ENCODE results near the gene TMEM225B.

TMEM225B gene

DNA sequence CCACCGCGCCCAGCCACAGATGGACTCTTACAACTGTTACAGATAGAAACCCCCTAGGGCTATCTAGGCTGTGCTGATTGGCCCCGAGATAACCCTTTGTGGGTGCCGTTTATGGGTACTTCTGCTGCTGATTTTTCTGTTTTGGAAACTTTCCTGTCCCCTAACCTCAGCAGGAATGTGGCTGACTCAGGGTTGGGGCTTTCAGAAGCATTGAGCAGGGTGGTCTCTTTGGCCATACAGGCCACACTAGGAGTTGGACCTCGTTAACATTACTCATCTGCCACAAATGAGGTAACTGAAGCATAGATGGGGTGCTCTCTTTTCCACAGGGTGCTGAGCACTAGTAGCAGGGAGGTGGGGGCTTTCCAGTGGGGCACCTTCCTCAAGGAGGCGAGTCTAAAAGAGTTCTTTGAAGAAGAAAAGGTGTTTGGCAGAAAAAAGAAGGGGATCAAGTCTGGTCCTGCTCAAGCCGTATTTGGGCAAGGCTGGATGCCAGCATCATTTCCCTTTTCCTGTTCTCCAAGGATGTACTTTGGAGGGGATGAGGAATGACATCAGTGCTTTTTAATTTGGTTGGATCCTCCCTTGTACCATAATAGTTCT, 25.1 kb downstream of the TMEM225B start:
- TF ChIP-seq, protein P1, sequence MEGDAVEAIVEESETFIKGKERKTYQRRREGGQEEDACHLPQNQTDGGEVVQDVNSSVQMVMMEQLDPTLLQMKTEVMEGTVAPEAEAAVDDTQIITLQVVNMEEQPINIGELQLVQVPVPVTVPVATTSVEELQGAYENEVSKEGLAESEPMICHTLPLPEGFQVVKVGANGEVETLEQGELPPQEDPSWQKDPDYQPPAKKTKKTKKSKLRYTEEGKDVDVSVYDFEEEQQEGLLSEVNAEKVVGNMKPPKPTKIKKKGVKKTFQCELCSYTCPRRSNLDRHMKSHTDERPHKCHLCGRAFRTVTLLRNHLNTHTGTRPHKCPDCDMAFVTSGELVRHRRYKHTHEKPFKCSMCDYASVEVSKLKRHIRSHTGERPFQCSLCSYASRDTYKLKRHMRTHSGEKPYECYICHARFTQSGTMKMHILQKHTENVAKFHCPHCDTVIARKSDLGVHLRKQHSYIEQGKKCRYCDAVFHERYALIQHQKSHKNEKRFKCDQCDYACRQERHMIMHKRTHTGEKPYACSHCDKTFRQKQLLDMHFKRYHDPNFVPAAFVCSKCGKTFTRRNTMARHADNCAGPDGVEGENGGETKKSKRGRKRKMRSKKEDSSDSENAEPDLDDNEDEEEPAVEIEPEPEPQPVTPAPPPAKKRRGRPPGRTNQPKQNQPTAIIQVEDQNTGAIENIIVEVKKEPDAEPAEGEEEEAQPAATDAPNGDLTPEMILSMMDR (IDR thresholded peaks at IDR 0.05; ENCODE audit: insufficient read depth, low read depth, low read length, missing control alignments) = no peak
- DNase-seq (ENCODE audit: low read depth) = no peak
- no peak overlapping the region for H3K4me3 ChIP-seq (ENCODE audit: low read depth, low read length)

DNA sequence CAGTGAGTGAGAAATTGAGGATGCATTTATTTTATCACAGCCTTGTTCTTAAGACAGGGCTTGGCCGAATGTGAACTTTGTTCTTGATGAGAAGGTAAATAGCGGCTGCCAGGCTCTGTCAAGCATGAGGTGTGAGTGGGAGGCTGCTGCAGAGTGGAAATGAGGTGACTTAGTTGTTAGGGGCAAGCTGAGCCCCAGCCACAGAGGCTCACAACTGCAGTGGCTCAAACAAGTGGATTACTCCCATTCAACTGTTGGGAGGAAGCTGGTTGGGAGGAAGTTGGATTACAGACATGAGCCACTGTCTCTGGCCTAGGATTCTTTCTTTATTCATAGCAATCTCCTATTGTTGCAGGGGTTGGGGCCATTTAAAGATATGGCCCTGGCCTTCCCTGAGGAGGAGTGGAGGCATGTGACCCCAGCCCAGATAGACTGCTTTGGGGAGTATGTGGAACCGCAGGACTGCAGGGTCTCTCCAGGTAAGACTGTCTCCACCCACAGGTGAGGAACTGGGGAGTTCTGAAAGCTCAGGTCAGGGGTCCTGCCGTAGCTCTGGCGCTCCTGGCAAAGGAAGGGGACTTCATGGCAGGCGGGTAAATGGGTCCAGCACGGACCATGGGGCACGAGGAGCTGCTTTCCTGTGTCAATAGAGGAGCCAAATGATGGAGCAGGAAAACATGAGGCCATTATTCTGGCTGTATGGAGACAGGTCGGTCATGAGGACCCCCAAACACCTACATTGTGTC, 25.8 kb downstream of the TMEM225B start:
- H3K4me3 ChIP-seq (ENCODE audit: low read depth, low read length) = no peak overlapping the region
- TF ChIP-seq, protein P1 (IDR thresholded peaks at IDR 0.05; ENCODE audit: insufficient read depth, low read depth, low read length, missing control alignments) = no peak
- no peak for DNase-seq (ENCODE audit: low read depth)

GRCh38 chr7:99624484-99624883, 26.4 kb downstream of the TMEM225B start:
- no peak overlapping the region for H3K4me3 ChIP-seq (ENCODE audit: low read depth, low read length)
- no peak for DNase-seq (ENCODE audit: low read depth)
- TF ChIP-seq, protein P1 (IDR thresholded peaks at IDR 0.05; ENCODE audit: insufficient read depth, low read depth, low read length, missing control alignments) = no peak

DNA sequence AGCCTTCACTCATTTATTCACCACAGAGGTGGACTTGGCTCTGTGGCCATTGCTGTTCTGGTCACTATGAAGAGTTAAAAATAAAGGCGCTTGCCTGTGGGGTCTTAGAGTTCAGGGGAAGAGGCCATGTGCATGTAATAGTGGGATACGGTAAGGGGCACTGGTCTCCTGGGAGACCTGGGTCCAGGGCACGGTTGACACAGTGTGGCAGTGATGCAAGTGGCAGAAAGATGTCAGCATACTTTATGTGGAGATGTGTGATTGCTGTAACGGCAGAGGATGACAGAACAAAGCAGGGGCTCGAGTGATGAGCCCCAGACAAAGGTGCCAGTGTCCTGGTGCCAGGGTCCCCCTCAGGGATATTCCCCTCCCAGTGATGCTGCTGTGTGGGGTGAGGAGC, 27.3 kb downstream of the TMEM225B start:
- TF ChIP-seq, protein P1 (IDR thresholded peaks at IDR 0.05; ENCODE audit: insufficient read depth, low read depth, low read length, missing control alignments) = no peak
- H3K4me3 ChIP-seq (ENCODE audit: low read depth, low read length) = no peak overlapping the region
- DNase-seq (ENCODE audit: low read depth) = no peak

GRCh38 chr7:99625961-99626360, 27.9 kb downstream of the TMEM225B start:
- H3K4me3 ChIP-seq (ENCODE audit: low read depth, low read length) = no peak overlapping the region
- TF ChIP-seq, protein P1 (IDR thresholded peaks at IDR 0.05; ENCODE audit: insufficient read depth, low read depth, low read length, missing control alignments) = no peak
- DNase-seq (ENCODE audit: low read depth) = no peak

- no peak overlapping the region for H3K4me3 ChIP-seq (ENCODE audit: low read depth, low read length)
- no peak for DNase-seq (ENCODE audit: low read depth)
- TF ChIP-seq, protein P1 (IDR thresholded peaks at IDR 0.05; ENCODE audit: insufficient read depth, low read depth, low read length, missing control alignments) = no peak
These were observed 28.6 kb downstream of the TMEM225B start for GRCh38 chr7:99626661-99627060.

Measured in GM12865 (cell line).